Stimulated activated CD4-positive, alpha-beta T cell treated with anti-CD3 and anti-CD28 coated beads, Interleukin-1b, Interleukin-23, amount 100 ng/mL, for 4 hours (primary cell): ENCODE results near the gene ANKRD11.
"Not testable (repeated sequence)": the region's sequence is repeated elsewhere in the genome, so short reads cannot be mapped to it uniquely, and the experiment has no call there.

Experiments
- DNase-seq, 2 donors: peaks; one replicate each; pipeline ENCODE4 v3.0.0-alpha.2; 2020; ENCODE audit warnings: low read depth in 2 of 2

Gene ANKRD11

GRCh38 chr16:89481356-89481955 is 8.9 kb downstream of the ANKRD11 start:
- DNase-seq, result no peak

DNA sequence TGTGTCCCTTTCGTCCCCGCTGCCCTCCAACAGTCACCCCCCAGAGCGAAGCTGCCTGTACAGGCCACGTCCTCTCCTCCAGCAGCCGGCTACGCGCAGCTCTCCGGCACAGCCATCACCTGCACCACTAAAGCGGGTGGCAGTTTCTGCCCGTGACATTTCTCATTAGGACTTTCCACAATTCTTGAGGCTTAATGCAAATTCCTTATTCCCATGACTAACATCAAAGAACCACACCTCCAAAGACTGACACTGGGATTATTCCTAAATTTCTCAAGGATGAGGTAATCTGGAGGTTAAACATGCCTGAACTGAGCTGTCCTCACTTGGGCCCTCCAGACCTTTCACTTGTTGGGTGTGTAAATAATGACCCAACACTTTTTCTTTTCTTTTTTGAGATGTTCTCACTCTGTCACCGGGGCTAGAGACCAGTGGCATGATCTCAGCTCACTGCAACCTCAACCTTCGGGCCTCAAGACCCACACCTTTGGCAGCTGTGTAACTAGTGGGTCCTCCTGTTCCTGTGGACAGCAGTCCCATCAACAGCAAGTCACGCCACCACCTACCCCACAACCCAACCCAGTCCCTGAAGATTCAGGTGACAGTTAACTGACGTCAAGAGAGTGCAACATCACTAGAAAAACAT is 11.7 kb downstream of the ANKRD11 start:
- DNase-seq, result no peak

DNA sequence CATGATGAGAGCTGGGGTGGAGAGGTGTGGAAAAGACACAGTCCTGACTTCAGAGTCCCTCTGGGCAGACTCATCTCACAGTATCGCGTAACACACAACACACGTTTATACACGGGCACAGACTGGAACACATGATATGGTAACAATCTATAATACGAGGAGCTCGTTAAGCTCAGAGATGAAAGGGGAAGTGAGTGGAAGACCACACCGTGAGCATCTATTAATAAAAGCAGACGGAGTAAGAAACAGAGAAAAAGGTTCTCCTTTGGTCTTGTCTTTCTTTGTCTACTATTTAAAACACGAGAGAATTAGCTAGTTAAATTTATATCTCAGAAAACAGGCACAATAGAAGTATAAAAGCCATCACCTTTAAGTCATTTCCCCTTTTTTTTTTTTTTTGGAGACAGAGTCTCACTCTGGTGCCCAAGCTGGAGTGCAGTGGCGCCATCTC is 13.5 kb downstream of the ANKRD11 start:
- no peak for DNase-seq

DNA sequence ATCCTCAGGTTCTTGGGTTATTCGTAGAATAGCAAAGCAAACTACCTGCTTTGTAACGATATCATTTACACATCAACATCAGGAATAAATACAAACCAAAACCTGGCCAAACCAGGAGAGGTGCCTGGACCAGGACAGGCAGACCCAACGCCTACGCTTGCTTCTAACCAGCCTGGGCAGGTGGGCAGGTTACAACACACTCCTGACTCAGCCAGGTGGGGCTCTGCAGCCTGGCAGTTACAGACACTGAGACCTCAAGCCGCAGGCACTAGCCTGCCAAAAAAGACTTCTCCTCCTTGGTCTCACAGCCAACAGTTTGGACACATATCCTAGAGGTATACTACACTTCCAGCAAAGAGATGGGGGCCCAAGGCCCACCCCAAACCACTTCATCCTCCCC is 14.0 kb downstream of the ANKRD11 start:
- DNase-seq, result no peak

DNA sequence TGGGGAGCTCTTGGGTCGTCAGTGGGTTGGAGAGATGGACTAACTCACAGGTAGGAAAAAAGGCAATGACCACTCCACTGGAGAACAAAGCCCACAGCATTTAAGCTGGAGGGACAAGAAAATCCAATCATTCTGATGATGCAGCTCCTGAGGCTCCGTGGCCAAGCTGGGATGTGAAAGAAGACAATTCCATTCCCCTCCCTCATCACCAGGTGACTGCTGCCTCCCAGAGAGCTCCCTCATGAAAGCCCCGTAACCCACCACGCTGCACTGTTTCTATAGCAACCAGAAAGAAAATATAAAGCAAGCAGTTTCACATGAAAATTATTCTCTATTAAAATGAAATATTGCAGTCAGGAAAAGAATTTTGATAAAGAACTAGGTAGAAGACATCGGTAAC is 15.2 kb downstream of the ANKRD11 start:
- DNase-seq, result no peak

GRCh38 chr16:89473791-89474414 is 16.5 kb downstream of the ANKRD11 start:
- DNase-seq, result no peak

GRCh38 chr16:89473136-89473712 is 17.1 kb downstream of the ANKRD11 start:
- no peak for DNase-seq

- DNase-seq, result no peak
Measured at GRCh38 chr16:89472711-89473075, 17.7 kb downstream of the ANKRD11 start.

DNA sequence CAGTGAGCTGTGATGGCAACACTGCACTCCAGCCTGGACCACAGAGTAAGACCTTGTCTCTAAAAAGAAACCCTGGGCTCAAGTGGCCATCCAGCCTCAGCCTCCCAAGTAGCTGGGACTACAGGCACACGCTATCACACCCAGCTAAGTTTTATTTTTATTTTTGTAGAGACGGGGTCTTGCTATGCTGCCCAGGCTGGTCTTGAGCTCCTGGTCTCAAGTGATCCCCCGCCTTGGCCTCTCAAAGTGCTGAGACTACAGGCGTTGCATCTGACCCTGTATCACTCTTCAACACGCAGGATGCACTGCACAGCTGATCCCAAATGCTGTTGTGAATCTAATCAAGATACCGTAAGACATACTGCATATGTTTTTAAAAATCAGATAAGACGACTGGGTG is 23.0 kb downstream of the ANKRD11 start:
- DNase-seq, result no peak

DNA sequence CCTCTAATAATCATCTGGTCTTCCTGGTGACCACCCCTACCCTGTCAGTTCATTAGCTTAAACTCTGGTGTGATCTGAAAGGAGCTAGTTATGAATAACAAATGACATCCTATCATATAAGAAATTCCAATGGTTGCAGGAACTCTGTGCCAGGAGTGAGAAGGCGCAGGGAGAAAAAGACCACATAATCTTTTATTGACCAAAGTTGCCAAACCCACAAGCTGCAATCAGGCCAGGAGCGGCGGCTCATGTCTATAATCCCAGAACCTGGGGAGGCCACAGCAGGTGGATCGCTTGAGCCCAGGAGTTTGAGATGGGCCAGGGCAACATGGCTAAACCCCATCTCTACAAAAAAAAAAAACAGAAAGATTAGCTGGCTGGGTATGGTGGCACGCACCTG is 23.4 kb downstream of the ANKRD11 start:
- no peak for DNase-seq

DNA sequence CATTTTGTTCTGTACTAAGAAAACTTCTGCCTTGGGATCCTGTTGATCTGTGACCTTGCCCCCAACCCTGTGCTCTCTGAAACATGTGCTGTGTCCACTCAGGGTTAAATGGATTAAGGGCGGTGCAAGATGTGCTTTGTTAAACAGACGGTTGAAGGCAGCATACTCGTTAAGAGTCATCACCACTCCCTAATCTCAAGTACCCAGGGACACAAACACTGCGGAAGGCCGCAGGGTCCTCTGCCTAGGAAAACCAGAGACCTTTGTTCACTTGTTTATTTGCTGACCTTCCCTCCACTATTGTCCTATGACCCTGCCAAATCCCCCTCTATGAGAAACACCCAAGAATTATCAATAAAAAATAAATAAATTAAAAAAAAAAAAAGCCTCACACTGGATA is 27.0 kb downstream of the ANKRD11 start:
- not testable (repeated sequence) for DNase-seq

DNA sequence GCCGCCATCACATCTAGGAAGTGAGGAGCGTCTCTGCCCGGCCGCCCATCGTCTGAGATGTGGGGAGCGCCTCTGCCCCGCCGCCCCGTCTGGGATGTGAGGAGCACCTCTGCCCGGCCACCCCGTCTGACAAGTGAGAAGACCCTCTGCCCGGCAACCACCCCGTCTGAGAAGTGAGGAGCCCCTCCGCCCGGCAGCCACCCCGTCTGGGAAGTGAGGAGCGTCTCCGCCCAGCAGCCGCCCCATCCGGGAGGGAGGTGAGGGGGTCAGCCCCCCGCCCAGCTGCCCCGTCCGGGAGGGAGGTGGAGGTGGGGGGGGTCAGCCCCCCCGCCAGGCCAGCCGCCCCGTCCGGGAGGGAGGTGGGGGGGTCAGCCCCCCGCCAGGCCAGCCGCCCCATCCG is 27.7 kb downstream of the ANKRD11 start:
- DNase-seq, result not testable (repeated sequence)

DNA sequence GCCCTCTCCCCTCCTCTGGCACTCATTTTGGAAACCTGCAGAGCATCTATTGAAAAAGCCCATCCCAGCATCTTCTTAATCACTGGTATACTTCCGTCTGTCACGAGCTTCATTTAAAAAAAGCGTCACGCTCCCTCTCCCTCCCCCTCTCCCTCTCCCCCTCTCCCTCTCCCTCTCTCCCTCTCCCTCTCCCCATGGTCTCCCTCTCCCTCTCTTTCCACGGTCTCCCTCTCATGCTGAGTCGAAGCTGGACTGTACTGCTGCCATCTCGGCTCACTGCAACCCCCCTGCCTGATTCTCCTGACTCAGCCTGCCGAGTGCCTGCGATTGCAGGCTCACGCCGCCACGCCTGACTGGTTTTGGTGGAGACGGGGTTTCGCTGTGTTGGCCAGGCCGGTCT is 28.5 kb downstream of the ANKRD11 start:
- not testable (repeated sequence) for DNase-seq

DNA sequence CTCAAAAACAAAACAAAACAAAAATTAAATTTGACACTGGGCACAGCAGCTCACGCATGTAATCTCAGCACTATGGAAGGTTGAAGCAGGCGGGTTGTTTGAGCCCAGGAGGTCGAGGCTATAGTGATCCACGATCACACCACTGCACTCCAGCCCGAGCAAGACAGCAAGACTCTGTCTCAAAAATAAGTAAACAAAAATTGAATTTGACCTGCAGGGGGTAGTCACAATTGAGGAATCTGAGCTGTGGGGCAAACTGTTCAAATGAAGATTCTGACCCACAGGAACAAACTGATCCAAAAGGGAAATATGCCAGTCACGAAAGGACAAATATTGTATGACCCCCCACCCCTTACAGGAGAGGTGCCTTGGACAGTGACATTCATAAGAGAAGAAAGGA is 29.8 kb downstream of the ANKRD11 start:
- DNase-seq, result no peak

GRCh38 chr16:89458967-89459366 is 31.4 kb downstream of the ANKRD11 start:
- no peak for DNase-seq

DNA sequence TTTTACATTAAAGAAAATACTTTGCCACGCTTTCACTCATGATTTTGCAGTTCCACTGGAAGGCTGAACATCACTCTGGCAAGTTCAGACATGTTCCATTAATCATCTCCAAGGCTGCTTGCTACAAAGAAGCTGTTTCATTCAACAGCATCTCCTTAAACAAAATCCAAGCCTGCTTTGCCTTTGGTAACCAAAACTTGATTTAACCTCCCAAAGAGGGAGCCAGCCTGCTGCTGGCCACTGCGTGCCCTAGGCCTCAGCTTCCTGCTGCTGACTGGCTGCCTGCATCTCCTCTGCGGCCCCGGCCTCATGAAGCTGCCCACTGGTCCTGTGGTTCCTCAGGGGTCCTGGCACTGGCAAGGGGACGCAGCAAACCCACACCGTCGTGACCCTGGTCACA is 31.8 kb downstream of the ANKRD11 start:
- no peak for DNase-seq

DNA sequence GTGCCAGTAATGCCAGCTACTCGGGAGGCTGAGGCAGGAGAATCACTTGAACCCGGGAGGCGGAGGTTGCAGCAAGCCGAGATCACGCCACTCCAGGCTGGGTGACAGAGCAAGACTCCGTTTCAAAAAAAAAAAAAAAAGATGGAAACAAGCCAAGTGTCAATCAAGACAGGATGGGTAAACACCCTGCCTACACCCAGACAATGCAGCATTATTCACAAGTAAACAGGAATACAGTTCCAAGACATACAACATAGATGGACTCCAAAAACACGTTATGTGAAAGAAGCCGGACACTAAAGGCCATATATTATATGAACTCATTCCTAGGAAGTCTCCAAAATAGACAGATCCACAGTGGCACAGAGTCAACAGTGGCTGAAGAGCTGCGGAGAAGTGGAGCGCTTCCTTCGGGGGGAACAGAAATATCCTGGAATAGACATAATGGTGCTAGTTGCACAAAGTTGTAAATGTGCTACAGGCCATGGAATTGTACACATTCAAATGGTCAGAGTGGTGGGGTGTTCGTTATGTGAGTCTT is 33.9 kb downstream of the ANKRD11 start:
- no peak for DNase-seq

DNA sequence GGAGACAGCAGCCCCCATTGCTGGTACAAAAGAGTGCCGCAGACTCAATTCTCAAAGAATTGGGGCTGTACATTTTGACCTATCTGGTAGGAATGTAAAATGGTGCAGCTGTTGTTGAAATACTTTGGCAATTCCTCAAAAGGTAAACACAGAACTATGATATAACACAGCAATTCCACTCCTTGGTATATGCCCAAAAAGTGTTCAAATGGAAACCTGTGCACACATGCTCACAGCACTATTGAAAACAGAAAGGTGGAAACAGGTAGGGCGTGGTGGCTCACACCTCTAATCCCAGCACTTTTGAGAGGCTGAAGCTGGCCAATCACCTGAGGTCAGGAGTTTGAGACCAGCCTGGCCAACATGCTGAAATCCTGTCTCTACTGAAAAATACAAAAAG is 34.7 kb downstream of the ANKRD11 start:
- no peak for DNase-seq

DNA sequence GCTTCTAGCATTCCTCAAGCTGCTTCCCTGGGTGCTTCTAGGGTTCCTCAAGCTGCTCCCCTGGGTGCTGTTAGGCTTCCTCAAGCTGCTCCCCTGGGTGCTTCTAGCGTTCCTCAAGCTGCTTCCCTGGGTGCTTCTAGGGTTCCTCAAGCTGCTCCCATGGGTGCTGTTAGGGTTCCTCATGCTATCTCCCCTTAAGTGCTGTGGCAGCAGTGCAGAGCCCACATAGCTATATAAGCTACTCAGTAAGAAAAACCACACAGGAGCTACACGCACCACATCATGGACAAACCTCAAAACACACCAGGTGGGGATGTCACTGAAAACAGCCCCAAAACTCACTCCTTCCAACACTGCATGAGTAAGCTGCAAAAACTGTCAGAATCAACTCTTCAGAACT is 35.2 kb downstream of the ANKRD11 start:
- no peak for DNase-seq

DNA sequence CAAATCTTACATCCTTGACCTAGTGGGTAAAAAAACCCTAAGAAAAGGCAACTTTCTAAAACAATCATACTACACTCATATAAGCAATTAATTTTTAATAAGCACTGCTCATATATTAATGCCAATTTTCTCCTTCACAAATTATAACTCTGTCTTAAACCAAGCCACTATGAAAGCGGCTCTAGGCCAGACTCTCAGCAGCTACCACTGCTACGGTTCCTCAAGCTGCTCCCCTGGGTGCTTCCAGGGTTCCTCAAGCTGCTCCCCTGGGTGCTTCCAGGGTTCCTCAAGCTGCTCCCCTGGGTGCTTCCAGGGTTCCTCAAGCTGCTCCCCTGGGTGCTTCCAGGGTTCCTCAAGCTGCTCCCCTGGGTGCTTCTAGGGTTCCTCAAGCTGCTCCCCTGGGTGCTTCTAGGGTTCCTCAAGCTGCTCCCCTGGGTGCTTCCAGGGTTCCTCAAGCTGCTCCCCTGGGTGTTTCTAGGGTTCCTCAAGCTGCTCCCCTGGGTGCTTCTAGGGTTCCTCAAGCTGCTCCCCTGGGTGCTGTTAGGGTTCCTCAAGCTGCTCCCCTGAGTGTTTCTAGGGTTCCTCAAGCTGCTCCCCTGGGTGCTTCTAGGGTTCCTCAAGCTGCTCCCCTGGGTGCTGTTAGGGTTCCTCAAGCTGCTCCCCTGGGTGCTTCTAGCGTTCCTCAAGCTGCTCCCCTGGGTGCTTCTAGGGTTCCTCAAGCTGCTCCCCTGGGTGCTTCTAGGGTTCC is 35.8 kb downstream of the ANKRD11 start:
- DNase-seq, result not testable (repeated sequence)

DNA sequence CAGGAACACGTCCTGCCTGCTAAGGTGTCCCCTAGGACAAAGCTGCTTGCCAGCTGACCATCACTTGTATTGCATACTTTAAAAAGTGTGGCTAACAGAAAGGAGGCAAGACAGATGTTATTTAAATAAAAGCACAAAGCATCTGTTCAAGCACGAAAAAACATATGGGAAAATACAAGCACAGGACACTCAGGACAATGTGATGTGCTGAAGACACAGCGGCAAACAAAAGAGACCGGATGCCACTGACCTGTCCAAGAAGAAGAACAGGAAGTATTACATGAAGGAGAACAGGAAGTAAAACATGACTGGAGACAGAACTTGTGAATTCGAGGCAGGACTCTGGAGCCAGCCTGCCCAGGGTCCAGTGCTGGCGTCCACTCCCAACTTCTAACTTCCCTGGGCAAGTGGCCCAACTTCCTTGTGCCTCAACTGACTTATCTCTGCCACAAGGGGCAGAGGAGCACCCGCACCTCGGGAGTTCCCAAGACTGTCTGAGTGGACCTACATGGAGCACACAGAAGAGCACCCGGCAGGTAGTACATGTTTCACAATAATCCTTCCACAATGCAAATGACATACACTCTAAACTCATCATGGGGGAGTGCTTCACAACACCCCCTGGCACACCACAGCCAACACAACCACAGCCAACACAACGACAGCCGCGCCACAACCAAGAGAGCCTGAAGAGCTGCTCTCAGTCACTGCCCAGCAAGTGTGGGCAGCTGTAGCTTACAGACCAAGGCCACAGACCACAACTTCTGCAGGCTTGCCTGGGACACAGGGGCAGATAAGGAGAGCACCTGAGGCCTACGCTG is 36.6 kb downstream of the ANKRD11 start:
- DNase-seq, result no peak
